WERI-Rb-1 (cell line): ENCODE results near the gene GLOD4.
"Not testable (repeated sequence)": the region's sequence is repeated elsewhere in the genome, so short reads cannot be mapped to it uniquely, and the experiment has no call there.

Experiments
- DNase-seq: peaks from one replicate; pipeline ENCODE4 v3.0.0-alpha.2; 2020
- H3K27ac ChIP-seq: fragments of 250-450 bp; sonication (Bioruptor Pico); 2 replicates; pipeline ENCODE4 v1.5.1; 2020; ENCODE audit warnings: mild to moderate bottlenecking, moderate library complexity
- H3K27me3 ChIP-seq: fragments of 250-450 bp; sonication (Bioruptor Pico); 2 replicates; pipeline ENCODE4 v1.5.1; 2021; ENCODE audit warnings: mild to moderate bottlenecking, low read depth, moderate library complexity; ENCODE audit not compliant: insufficient read depth, severe bottlenecking
- H3K36me3 ChIP-seq: fragments of 250-450 bp; sonication (Bioruptor Pico); 2 replicates; pipeline ENCODE4 v1.5.1; 2020; ENCODE audit warnings: mild to moderate bottlenecking, moderate library complexity
- H3K4me3 ChIP-seq: 2 replicates; pipeline ENCODE4 v1.5.1; 2011; ENCODE audit warnings: low read depth, mild to moderate bottlenecking, control low read depth, low read length
- H3K9me3 ChIP-seq: fragments of 250-450 bp; sonication (Bioruptor Pico); 2 replicates; pipeline ENCODE4 v1.5.1; 2021; ENCODE audit warnings: mild to moderate bottlenecking, moderate library complexity; ENCODE audit not compliant: severe bottlenecking
- CTCF ChIP-seq: IDR thresholded peaks from 2 replicates; pipeline ENCODE4 v1.5.1; 2011; ENCODE audit warnings: low read depth, mild to moderate bottlenecking, control low read depth, inconsistent platforms, low read length

GLOD4 gene

DNA sequence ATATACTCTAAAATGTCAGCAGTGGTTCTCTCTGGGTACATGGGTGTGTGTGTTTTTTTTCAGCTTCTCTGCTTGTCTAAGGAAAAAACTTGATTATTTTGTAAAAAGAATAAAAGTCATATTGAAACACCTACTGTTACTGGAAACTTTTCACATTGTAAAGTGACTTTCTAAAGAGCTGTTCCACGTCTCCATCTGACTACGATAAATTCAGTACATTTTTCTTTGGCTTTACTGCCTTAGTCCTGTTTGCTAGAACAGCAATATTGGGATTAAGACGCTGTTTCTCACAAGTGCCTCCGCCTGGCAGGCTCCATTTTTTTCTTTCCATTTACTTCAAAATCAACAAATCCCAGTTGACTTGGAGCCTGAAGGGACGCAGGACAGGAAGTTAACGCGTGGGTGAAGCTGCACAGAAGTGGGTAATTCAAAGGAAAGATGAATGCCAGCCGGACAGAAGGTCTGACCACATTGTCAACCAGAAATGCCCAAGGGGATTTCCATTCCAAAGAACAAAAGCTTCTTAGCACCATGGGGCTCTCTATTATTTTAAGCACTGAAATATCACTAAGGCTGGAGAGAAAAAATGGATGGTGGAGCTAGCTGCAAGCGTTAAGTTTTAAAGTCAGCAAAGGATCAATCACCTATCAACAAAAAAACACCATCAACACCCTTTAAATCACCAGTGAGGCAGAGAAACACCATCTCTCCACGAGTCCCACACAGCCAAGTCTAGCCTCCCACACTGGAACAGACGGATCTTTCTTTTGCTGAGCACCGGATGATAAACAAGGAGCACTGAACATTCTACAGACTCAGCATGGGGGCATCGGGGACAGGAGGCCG lies 8.4 kb downstream of the GLOD4 start:
- no peak for TF ChIP-seq CTCF
- no peak for DNase-seq
- H3K36me3 ChIP-seq: peaks cover 81% of the 10 kb centered on the region

DNA sequence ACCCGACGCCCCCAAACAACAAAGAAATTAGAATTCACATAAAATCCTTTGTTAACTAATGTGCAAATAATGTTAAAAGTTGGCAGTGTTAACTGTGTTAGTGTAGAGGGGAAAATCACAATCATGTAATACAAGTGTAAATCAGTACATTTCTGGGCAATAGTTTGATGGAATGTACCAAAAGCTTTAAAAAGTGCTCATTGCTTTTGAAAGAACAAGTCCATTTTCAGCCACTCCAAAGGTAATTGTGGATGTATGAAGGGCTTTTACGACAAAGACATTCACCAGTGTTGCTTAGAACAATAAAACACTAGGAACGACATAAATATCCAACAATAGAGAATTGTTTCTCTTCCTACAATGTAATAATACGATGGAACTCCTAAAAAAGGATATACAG lies 9.1 kb downstream of the GLOD4 start:
- no peaks in the 10 kb centered on the region for H3K27me3 ChIP-seq
- H3K36me3 ChIP-seq: peaks cover 75% of the 10 kb centered on the region
- H3K9me3 ChIP-seq: no peaks in the 10 kb centered on the region
- no peak for DNase-seq
- no peak overlapping the region for H3K27ac ChIP-seq
- no peak for TF ChIP-seq CTCF
- H3K4me3 ChIP-seq: no peak overlapping the region

More for the DNA sequence above, 8.4 kb downstream of the GLOD4 start:
- no peak overlapping the region for H3K27ac ChIP-seq
- H3K27me3 ChIP-seq: no peaks in the 10 kb centered on the region
- no peaks in the 10 kb centered on the region for H3K9me3 ChIP-seq
- no peak overlapping the region for H3K4me3 ChIP-seq

GRCh38 chr17:767076-767475 lies 15.0 kb downstream of the GLOD4 start:
- Histone ChIP-seq H3K4me3 (no peak overlapping the region), H3K27me3 (no peaks in the 10 kb centered on the region), H3K36me3 (peaks cover 65% of the 10 kb centered on the region), H3K9me3 (no peaks in the 10 kb centered on the region), H3K27ac (no peak overlapping the region)
- no peak for DNase-seq
- no peak for TF ChIP-seq CTCF

- Histone ChIP-seq H3K27me3 (no peaks in the 10 kb centered on the region), H3K36me3 (peaks cover 71% of the 10 kb centered on the region), H3K27ac (no peak overlapping the region), H3K9me3 (no peaks in the 10 kb centered on the region), H3K4me3 (no peak overlapping the region)
- DNase-seq: no peak
- TF ChIP-seq CTCF: no peak
These were observed 21.7 kb downstream of the GLOD4 start for GRCh38 chr17:760371-760770.

- Histone ChIP-seq H3K36me3 (peaks cover 67% of the 10 kb centered on the region), H3K4me3 (no peak overlapping the region), H3K27me3 (no peaks in the 10 kb centered on the region), H3K9me3 (no peaks in the 10 kb centered on the region), H3K27ac (no peak overlapping the region)
- no peak for TF ChIP-seq CTCF
- no peak for DNase-seq
These were observed 22.1 kb downstream of the GLOD4 start for GRCh38 chr17:759964-760363.

DNA sequence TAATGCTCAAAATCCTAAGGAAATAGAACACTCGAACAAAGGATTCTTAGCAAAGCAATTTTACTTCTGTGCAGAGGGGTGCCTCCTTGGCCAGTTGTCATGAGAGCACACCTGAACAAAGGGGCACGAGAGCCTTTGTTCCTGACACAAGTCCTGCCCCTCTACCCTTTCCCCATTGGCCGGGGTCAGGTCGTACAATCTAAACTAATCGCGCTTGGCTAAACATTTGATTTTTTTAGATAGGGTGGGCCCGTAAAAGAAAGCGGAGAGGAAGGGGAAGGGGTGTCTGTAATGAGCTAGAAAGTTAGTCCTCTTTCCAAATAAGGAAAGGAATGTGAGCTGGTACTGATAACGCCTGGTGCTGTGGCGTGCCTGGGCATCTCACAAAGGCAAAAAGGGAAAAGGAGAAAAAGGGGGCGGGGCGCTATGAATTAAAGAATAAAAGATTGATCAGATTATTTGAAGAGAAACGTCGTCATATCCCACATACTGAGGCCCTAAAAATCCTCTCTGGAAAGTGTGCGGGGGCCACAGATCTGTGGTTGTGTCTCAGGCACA lies 26.0 kb downstream of the GLOD4 start:
- not testable (repeated sequence) for H3K4me3 ChIP-seq, H3K27me3 ChIP-seq, H3K27ac ChIP-seq, H3K9me3 ChIP-seq, DNase-seq
- H3K36me3 ChIP-seq: peaks cover 44% of the 10 kb centered on the region

- not testable (repeated sequence) for DNase-seq, H3K27me3 ChIP-seq, H3K9me3 ChIP-seq, H3K27ac ChIP-seq, H3K4me3 ChIP-seq
- H3K36me3 ChIP-seq: peaks cover 42% of the 10 kb centered on the region
These were observed 26.6 kb downstream of the GLOD4 start for GRCh38 chr17:755319-755961.
